DND-41 (cell line): Measurements from ENCODE around the gene GREB1.

Experiments
- ATAC-seq: fragments of 200-7000 bp; cut with Tn5 transposase; 3 replicates; pipeline ENCODE4 v1.9.1; 2021; ENCODE audit warnings: low read depth; ENCODE audit not compliant: insufficient read depth
- DNase-seq: peaks from one replicate; pipeline ENCODE4 v3.0.0-alpha.2; 2020
- H2AFZ ChIP-seq: 2 replicates; pipeline ENCODE4 v1.6.0; 2012; ENCODE audit warnings: low read depth, low read length
- H3K27ac ChIP-seq: 2 replicates; pipeline ENCODE4 v1.5.1; 2012; ENCODE audit warnings: low read length, inconsistent platforms
- H3K27me3 ChIP-seq: fragments of 200-600 bp; sonication (generic); 2 replicates; pipeline ENCODE4 v1.6.0; 2012; ENCODE audit warnings: low read length, mild to moderate bottlenecking, inconsistent platforms; ENCODE audit not compliant: insufficient read depth, poor library complexity
- H3K36me3 ChIP-seq: 2 replicates; pipeline ENCODE4 v1.5.1; 2012; ENCODE audit warnings: low read length, inconsistent platforms; ENCODE audit not compliant: insufficient read depth
- H3K4me1 ChIP-seq: 2 replicates; pipeline ENCODE4 v1.5.1; 2012; ENCODE audit warnings: mild to moderate bottlenecking, low read length; ENCODE audit not compliant: insufficient read depth
- H3K4me2 ChIP-seq: 2 replicates; pipeline ENCODE4 v1.6.0; 2012; ENCODE audit warnings: mild to moderate bottlenecking, moderate library complexity, low read length, inconsistent platforms; ENCODE audit not compliant: insufficient read depth
- H3K4me3 ChIP-seq, 2 experiments: fragments of 200-600 bp in 1 of 2; shearing (Covaris generic) in 1 of 2; 2 replicates each; pipeline ENCODE4 v1.5.1; 2012 to 2016; ENCODE audit warnings: inconsistent platforms in 2 of 2, low read length in 2 of 2, mild to moderate bottlenecking in 2 of 2, low read depth in 1 of 2, moderate library complexity in 1 of 2
- H3K79me2 ChIP-seq: 2 replicates; pipeline ENCODE4 v1.6.0; 2012; ENCODE audit warnings: low read length, inconsistent platforms; ENCODE audit not compliant: insufficient read depth
- H3K9ac ChIP-seq: 2 replicates; pipeline ENCODE4 v1.6.0; 2012; ENCODE audit warnings: low read depth, mild to moderate bottlenecking, inconsistent platforms, low read length, moderate library complexity
- H3K9me3 ChIP-seq: 2 replicates; pipeline ENCODE4 v1.5.1; 2012; ENCODE audit warnings: low read length, moderate library complexity, mild to moderate bottlenecking, inconsistent platforms; ENCODE audit not compliant: insufficient read depth, severe bottlenecking
- H4K20me1 ChIP-seq: 2 replicates; pipeline ENCODE4 v1.6.0; 2012; ENCODE audit warnings: low read length; ENCODE audit not compliant: insufficient read depth
- EZH2 ChIP-seq: IDR thresholded peaks from 3 replicates; pipeline ENCODE4 v1.6.1; 2012; ENCODE audit warnings: borderline replicate concordance, low read depth, mild to moderate bottlenecking, moderate library complexity, low read length, inconsistent platforms; ENCODE audit not compliant: severe bottlenecking
- TF ChIP-seq, protein P1 (sequence below): IDR thresholded peaks from 2 replicates; pipeline ENCODE4 v1.5.1; 2012; ENCODE audit warnings: borderline replicate concordance, low read length, moderate library complexity, mild to moderate bottlenecking; ENCODE audit not compliant: poor library complexity, severe bottlenecking; ENCODE audit errors: extremely low read depth

GREB1 gene

DNA sequence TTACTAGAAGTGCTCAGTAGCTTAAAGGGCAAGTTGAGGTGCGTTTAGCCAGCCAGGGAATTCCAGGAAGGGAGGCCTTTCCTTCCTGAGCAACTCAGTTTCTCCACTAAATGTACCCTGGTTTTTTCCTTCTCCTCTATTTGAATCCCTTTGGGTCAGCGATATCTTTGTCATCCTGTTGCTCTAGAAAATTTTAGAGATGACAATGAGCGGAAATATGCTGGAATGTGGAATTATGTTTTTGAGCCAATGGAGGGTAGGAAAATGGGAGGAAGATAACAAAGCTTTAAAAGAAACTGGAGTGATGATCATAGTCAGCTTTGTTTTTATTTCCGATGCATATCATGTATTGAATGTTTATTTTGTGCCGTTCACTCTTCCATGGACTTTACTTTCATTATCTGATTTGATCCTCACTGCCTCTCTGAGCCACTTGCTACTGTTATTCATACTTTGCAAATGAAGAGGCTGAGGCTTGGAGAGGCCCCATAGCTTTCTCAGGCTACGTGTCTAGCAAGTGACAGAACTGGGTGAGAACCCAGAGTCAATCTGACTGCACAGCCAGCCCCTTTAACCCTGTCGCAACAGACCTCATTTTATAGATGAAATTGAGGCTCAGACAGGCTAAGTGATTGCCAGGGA lies 68.8 kb downstream of the GREB1 start:
- no peaks in the 10 kb centered on the region for H3K79me2 ChIP-seq
- no peak overlapping the region for H3K9ac ChIP-seq
- DNase-seq (no peak), ATAC-seq (no peak)
- H3K36me3 ChIP-seq = no peaks in the 10 kb centered on the region
- H3K27ac ChIP-seq = no peak overlapping the region
- H3K9me3 ChIP-seq = no peaks in the 10 kb centered on the region
- no peak for TF ChIP-seq EZH2
- TF ChIP-seq, protein P1, sequence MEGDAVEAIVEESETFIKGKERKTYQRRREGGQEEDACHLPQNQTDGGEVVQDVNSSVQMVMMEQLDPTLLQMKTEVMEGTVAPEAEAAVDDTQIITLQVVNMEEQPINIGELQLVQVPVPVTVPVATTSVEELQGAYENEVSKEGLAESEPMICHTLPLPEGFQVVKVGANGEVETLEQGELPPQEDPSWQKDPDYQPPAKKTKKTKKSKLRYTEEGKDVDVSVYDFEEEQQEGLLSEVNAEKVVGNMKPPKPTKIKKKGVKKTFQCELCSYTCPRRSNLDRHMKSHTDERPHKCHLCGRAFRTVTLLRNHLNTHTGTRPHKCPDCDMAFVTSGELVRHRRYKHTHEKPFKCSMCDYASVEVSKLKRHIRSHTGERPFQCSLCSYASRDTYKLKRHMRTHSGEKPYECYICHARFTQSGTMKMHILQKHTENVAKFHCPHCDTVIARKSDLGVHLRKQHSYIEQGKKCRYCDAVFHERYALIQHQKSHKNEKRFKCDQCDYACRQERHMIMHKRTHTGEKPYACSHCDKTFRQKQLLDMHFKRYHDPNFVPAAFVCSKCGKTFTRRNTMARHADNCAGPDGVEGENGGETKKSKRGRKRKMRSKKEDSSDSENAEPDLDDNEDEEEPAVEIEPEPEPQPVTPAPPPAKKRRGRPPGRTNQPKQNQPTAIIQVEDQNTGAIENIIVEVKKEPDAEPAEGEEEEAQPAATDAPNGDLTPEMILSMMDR = no peak
- H3K4me2 ChIP-seq = no peak overlapping the region
- no peak overlapping the region for H3K4me3 ChIP-seq
- no peak overlapping the region for H2AFZ ChIP-seq
- no peaks in the 10 kb centered on the region for H3K4me1 ChIP-seq
- H3K27me3 ChIP-seq = no peaks in the 10 kb centered on the region
- no peaks in the 10 kb centered on the region for H4K20me1 ChIP-seq

DNA sequence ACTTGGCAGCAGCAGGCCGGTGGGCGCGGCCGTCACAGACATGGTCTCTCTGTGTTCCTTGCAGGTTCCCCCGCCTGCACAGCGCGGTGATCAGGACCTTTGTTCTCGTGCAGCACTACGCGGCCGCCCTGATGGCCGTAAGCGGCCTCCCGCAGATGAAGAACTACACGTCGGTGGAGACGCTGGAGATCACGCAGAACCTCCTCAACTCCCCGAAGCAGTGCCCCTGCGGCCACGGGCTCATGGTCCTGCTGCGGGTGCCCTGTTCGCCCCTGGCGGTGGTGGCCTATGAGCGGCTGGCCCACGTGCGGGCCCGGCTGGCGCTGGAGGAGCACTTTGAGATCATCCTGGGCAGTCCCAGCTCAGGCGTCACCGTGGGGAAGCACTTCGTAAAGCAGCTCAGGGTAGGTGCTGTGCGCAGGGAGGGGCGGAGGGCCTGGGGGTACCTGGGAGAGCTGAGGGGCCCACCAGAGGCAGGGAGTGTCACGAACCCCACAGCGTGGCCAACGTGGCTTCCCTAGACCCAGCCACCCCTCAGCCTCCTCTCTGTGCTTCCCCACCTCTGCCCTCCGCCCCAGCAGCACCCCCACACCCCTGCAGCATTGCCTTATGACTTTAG lies 76.9 kb downstream of the GREB1 start:
- H3K36me3 ChIP-seq = no peaks in the 10 kb centered on the region
- ATAC-seq (no peak), DNase-seq (no peak)
- TF ChIP-seq EZH2 = no peak
- TF ChIP-seq, protein P1 = no peak
- no peak overlapping the region for H3K4me2 ChIP-seq
- no peak overlapping the region for H3K27ac ChIP-seq
- H3K27me3 ChIP-seq = no peaks in the 10 kb centered on the region
- H3K9ac ChIP-seq = no peak overlapping the region
- no peaks in the 10 kb centered on the region for H3K79me2 ChIP-seq
- H4K20me1 ChIP-seq = no peaks in the 10 kb centered on the region
- H3K4me3 ChIP-seq = no peak overlapping the region
- H3K4me1 ChIP-seq = no peaks in the 10 kb centered on the region
- H3K9me3 ChIP-seq = no peaks in the 10 kb centered on the region
- H2AFZ ChIP-seq = no peak overlapping the region

DNA sequence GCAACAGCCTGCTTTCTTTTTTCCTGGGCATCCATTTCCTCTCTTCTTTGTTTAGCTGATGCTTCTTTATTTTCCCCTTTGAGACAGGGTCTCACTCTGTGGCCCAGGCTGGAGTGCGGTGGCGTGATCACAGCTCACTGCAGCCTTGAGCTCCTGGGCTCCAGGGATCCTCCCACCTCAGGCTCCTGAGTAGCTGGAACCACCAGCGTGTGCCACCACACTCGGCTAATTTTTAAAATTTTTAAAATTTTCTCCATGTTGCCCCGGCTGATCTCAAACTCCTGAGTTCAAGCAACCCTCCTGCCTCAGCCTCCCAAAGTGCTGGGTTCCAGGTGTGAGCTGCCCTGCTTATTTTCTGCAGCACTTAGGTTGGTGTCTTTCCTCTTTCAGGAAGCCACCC lies 77.4 kb downstream of the GREB1 start:
- H3K27me3 ChIP-seq = no peaks in the 10 kb centered on the region
- no peak overlapping the region for H3K27ac ChIP-seq
- H2AFZ ChIP-seq = no peak overlapping the region
- H4K20me1 ChIP-seq = no peaks in the 10 kb centered on the region
- ATAC-seq (no peak), DNase-seq (no peak)
- H3K9me3 ChIP-seq = no peaks in the 10 kb centered on the region
- TF ChIP-seq, protein P1 = no peak
- no peak for TF ChIP-seq EZH2
- no peaks in the 10 kb centered on the region for H3K4me1 ChIP-seq
- H3K4me3 ChIP-seq = no peak overlapping the region
- no peak overlapping the region for H3K4me2 ChIP-seq
- H3K79me2 ChIP-seq = no peaks in the 10 kb centered on the region
- H3K36me3 ChIP-seq = no peaks in the 10 kb centered on the region
- H3K9ac ChIP-seq = no peak overlapping the region
